GM21381 (cell line): ENCODE data around the gene XRN2.

Experiments
- ATAC-seq: cut with Tn5 transposase; IDR thresholded peaks from one replicate; pipeline ENCODE4 v1.9.1; 2021; ENCODE audit warnings: mild to moderate bottlenecking, moderate library complexity; ENCODE audit not compliant: unreplicated experiment

The XRN2 gene

DNA sequence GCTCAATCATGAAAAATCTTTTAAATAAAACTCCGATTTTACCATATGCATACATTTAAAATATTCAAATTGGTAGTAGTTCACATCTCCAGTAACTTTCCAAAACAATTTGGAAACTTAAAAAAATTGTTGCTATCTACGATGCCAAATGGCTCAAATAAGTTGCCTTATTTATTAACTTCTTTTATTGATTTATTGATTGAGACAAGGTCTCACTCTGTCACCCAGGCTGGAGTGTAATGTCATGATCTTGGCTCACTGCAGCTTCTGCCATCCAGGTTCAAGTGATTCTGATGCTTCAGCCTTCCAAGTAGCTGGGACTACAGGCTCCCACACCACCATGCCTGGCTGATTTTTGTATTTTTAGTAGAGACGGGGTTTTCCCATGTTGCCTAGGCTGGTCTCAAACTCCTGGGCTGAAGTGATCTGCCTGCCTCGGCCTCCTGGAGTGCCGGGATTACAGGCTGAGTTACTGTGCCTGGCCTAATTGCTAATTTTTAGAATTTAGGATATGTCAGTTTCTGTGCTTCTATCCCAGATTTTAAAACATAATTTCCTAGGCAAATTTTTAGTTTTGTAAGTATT is 81.3 kb downstream of the XRN2 start:
- ATAC-seq, result no peak

DNA sequence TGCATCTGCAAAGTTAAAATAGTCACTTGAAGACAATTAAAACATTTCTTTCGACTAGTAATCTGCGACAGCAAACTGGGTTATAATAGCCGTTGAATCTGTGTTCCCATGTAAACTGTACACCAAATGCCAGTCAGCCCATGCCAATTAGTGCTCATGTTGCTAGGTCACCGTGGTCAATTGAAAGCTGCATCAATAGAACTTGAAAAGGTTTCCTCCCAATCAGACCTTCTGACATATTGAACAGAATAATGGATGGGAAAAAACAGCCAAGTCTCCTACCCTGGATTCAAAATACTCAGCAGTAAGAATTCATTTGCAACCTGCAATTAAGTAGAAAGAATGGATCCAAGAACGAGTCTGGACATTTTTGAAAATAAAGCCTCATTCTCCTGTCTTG is 83.0 kb downstream of the XRN2 start:
- ATAC-seq, result no peak

DNA sequence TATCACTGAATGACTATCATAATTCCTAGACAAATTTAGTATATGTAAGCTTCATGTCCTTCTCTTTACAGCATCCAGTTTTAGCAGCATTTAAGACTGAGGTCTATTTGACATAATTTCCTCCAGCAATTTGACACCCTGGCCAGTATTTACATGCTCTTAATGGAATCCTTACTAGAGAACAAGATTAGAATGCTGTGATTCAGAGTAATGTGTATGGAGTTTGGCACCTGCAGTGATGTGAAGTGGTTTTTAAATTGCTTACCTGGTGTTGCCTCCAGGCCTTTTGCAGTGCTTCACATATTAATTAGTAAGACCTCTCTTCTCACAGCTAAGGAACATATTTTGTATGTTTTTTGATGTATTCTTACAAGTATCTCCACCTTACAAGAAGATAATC is 84.4 kb downstream of the XRN2 start:
- ATAC-seq, result no peak

DNA sequence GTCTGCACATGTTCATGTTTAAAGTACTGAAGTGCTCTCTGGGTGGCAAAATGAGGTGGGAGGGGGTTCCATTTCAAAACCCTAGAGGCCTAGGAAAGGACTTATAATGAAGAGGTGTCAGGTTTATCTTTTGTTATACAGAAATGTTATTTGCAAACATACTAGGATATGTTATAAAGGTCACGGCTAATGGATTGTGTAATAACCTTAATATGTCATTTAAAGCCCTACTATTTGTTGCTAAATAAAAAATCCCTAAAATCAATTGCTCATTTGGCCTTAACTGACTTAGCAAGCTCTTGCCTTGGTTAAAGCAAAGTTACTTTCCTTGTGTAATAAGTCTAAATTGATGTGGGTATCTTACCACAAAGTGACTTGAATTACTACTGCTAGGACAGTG is 85.4 kb downstream of the XRN2 start:
- ATAC-seq, result no peak

DNA sequence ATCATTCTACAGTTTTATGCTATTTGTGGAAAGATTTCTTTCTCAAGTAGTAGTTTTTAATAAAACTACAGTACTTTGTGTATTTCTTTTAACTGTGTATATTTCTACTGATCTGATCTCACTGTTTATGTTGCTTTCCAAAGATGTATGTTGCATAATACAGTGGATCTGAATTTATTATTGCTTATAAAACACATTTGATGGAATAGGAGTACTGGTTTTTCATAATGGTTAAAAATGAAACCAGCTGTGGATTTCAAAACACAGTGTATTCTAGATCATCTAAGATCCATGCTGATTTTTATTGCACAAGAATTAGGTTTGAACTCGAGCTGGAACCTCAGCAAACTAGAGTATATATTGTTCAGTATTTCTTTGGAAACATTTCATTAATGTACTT is 86.2 kb downstream of the XRN2 start:
- no peak for ATAC-seq

DNA sequence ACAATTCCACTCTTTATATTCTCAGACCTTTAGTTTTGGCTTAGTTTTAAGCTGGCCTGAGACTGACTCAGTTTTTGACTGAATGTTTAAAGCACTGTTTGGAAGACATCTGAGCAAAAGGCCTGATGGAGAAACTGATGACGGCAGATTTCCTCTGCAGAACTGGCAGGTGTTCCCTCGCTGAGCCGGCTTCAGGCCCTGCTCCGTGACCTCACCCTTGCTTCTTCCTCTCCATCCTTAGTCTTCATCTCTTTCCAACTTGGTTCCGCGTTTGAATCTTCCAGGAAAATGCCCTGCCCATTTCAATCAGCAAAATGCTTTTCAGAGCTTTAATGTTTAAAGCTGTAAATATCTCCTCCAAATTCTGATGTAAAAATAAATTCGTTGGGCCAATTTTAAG is 87.6 kb downstream of the XRN2 start:
- no peak for ATAC-seq

DNA sequence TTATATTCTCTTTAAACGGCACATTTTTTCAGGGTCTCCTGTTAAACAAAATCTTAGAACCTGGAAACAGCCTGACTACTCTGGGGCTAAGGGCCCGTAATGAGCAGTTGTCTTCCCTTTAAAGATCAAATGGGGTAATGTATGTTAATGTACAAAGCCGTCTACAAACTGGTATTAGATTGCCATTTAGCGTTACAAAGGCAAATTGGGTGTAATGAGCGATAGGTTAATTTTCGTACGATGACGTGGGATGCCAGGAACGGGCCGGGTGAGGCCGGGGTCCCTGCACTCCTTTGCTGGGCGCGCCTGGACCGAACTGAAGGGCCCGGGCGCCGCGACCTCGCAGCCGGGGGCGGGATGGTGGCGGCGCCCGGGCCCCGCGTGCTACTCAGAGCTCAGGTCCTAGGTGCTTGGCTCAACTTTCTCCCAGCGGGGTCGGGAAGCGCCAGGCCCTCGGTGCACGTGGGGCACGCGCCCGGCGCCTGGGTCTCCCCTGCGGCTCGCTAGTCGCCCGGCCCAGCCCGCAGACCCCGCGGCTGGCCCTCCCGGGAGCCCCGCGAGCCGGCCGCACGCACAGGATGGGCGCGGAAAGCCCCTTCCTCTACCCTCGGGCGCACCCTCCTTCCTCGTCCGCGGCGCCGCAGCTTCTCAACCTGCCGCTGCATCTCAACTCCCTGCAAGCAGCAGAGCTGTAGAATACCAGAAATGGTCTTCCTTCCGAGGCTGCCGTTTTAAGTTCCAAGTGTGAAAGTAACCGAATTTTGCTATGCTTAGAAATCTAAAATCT is 88.2 kb downstream of the XRN2 start:
- ATAC-seq, result no peak

DNA sequence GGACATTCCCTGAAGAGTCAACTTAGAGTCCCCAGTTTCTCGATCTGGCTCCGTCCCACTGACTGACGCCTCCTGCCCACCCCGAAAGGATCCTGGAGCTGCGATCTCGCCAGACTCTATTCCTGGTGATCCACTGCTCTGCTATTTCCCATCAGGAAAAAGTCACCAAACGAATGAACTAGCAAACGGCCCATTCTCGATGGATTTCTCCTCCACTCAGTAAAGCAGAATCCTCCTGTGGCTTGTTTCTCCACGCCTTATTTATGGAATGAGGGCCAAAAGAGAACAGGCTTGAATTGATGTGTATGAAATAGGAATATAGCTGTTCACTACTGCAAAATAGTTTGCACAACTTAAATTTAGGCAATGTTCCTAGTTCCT is 88.8 kb downstream of the XRN2 start:
- no peak for ATAC-seq

DNA sequence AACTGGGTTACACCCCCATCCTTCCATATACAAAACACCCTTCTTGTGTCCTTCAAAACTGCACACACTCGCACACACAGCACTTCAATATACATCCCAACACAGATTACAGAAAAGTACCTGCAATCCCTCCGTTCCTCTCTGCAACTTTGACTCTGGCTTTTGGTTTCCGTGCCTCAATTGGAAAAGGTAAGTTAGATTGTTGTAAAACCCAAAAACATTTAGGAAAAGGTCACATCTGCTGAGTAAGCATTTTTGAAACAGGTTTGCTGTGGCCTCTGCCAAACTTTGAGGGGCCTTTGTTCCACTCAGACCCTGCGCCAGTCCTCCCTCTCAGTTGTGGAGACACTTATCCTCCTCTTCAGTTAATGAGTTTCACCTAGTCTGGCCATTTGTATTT is 90.0 kb downstream of the XRN2 start:
- ATAC-seq, result no peak

DNA sequence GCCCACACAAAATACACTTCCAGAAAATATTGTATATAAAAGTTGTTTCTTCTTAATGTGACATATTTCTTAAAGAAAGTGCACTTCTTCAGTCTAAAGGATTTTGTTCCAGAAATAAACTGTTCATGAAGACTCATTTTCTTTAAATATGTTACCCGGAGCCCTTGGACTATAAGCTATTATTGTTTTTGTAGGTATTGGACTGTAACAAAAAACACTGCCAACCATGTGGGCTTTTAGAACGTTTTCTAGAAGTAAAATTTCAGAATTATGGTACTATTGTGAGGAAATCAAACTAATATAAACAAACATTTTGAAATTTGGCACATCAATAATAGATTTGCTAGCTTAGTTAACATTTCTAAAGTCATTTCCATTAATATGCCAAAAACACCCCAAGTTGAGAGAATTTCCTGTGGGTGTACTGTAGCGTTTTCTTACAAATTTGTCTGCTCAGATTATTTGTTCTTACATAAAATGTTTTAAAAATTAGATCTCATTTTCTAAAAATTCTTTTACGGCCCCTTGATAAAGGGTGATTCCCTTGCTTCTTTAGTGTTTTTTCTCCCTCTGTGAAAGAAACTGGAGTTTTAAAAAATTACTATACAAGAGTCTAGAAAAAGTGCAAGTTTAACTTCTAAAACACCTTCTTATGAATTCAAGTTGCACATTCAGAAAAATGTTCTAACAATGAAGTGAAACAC is 90.8 kb downstream of the XRN2 start:
- ATAC-seq, result no peak

DNA sequence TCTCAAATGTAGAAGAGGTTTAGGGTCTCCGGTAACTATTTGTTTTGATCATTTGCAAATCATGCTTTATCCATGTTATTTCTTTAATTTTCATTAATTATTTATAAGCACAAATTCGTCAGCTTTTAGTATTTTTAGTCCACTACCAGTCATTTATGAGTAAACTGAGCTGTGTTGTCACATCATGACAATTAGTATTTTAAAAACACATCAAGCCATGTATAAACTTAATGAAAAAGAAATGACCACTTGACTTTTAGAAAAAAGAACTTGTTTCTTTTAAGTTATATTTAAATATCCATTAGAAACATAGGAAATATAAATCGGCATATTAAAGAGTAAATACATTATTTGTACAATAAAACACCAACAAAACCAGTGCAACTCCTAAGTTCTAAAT is 91.4 kb downstream of the XRN2 start:
- no peak for ATAC-seq

DNA sequence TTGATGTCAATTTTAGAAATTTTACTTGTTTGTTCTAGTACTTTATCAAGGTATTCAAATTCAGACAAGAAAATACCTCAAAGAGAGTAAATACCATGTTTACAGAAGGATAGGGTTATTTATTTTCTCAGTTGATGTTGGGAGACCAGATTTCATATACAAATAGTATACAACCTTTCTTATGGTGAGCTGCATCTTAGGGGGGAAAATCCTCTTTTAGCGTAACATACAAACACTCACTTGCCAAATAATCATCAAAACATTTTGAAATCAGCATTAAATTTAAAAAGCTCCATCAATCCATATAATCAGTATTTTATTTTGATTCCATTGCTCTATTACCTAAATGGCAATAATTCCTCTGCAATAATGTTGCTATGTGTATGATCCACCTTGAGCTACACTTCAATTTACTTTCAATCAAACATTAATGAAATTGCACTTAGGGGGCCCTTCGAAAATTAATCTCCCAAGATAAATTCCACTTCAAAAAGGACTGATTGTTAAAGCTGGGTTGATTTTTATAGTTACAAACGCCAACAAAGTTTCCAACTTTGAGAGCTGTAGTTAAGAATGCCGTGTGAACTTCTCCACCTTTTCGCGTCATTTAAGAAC is 92.0 kb downstream of the XRN2 start:
- ATAC-seq, result no peak

DNA sequence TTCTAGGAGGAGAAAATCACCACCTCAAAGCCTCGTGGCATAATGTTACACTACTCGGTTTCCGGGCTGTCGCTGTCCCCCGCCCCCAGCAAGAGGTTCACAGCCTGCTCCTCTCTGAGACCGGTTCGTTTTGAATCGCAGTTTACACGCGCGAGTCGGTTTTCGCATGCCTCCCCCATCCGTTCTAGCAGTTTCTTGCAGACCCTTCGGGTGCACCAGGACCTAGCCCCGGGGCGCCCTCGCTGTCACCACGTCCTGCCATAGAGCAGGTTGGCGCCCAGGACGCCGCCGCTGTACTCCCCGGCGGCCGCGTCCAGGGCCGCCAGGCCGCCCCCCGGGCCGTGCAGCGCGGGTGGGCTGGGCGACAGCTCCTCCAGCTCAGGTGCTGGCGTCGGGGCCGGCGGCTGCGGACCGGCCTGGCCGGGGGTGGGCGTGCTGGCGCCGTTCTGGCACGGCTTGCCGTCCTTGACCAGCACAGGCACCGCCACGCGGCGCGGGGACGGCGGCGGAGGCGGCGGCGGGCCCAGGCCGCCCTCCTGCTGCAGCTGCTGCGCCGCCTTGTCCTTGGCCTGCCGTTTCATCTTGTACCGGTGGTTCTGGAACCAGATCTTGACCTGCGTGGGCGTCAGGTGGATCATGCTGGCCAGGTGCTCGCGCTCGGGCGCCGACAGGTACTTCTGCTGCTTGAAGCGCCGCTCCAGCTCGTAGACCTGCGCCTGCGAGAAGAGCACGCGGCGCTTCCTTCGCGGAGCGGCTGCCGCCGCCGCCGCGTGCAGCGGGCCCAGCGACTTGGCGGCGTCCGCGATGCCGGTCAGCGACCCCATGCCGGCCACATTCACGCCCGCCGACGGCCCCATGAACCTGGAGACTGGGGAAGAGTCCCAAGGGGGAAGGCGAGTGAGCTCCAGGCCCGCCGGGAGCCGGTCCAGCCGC is 92.8 kb downstream of the XRN2 start:
- ATAC-seq, result no peak

DNA sequence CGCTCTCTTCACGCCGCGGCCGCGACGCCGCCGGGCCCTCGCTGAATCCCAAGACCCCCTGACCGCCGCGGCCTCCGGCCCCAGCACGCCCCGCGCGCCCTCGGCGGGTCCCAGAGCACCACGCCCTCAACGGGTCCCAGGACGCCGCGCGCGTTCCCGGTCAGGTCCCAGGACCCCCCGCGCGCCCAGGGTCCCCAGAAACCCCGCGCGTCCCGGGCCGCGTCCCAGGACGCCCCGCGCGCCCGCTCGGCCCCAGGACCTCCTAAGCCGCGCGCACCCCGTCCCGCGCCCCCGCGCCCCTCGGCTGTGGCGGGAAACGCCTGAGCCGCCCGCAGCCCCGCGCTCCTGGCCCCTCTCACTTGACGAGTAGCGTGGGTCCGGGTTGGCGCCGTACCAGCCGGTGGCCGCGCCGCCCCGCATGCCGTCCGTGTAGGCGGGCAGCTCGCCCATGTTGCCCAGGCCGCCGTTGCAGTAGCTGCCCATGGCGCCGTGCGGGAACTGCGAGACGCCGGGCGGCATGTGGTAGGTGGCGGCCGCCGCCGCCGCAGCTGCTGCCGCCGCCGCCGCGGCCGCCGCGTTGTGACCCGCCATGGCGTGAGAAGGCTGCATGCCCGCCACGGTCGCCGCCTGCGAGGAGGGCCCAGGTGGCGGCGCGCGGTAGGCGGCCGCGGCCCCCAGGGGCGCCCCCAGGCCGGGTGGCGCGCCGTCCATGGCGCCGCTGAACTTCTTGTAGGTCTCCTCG is 93.6 kb downstream of the XRN2 start:
- ATAC-seq, result no peak

DNA sequence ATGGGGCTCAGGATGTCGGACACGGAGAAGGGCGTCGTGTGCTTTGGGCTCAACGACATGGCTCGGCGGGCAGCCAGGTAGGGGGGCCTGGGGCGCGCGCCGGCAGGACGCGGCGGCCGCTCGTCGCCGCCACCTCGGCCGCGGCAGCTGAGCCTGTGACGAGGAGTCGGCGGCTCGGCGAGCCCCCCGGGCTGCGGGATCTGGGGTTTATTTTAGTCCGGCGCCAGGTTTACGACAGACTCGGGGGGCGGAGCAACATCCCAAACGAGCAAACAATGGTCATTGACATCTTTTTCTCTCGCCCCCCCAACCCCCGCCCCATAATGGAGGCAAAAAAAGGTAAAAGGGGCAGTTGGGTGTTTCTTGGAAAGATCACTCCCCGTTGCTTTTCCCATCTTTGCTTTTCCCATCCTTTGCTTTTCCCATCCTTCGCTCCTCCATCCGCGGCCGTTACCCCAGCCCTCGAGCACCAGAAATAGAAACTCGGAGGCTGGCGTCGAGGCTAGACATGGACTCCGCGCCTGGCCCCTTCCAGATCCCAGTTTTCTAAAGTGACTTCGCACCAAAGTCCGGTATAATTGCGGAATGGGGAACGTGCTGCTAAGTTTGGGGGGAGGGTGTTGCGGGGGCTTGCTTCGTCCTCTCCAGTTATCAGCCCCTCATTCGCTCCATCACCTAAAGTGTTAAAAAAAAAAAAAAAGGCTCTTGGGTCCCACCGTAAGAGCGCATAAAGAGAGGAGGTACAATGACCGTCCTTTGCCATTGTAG is 94.4 kb downstream of the XRN2 start, which contains the start of gene NKX2-4:
NKX2-4 (minus strand) TSS at position 186 of the 768 bp plus-strand sequence; CDS start at position 59, 127 bp downstream.
- no peak for ATAC-seq

DNA sequence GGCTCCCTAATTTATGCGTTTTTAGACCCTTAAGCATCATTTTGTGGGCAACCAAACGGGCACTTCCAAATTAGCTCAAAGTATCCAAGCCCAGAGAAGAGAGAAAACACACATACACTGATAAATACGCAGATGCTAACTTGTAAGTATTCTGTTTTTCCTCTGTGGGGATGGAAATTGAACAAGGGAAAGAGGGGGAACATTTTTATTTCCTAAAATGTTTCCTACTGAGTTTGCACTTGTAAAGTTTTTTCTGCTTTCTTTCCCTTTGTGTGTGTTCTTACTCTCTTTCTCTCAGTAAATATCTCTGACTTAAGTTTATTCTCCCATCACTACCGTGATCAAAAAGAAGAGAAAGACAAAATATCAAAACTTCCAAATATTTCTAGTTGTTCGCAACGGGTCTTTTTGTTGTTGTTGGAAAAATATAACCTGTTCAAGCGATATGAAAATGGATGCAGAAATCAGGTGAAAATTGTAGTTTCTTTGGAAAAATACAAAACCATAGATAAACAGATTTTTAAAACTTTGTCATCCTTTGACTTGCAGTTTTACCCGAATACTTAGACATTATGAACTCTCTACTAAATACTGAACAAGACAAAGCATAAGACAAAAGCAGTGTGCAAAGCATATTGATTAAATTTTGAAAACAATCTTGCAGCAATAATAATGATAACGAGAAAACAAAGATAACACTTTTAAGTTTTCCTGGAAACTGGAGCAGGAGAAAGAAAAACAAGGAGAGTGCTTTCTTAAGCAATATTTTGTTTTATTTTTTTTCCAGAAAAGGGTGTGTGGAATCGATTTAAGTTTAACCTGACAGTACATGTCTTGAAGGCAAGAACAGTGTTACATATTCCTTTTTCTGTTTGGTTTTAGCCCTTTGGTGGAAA is 95.2 kb downstream of the XRN2 start:
- no peak for ATAC-seq

DNA sequence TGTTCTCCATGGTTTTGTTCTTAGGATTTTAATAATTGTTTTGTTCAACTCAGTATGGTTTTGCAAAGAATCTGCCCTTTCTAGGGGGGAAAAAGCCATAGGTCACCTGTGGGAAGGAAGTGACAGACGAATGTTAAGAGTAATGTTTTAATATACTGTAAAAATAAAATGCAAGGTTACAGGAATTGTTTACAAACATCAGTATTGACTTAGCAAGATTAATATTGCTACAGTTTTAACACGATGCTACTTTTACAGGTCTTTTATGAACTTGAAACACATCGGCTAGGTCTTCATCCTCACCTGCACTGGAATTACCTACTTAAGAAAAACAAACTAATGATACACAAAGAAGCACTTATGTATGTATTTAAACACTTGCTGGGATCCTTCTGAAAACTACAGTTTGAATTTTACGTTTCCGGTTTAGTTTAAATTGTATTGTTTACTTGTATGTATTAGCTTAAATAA is 95.9 kb downstream of the XRN2 start:
- no peak for ATAC-seq

DNA sequence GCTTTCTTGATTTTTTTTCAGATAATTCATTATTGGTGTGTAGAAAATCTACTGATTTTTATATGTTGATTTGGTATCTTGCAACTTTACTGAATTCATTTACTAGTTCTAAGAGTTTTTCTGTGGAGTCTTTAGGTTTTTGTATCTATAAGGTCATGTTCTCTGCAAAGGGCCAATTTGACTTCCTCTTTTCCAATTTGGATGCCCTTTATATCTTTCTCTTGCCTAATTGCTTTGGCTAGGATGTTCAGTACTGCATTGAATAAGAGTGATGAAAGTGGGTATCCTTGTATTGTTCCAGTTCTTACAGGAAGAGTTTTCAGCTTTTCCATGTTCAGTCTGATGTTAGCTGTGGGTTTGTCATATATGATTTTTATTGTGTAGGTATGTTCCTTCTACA is 108.6 kb downstream of the XRN2 start:
- no peak for ATAC-seq
